Measurements from ENCODE around the gene TMEM120B.
A peak's percentile ranks its signal among the peaks of the same experiment; 100 is the strongest.
"Not testable (repeated sequence)": the region's sequence is repeated elsewhere in the genome, so short reads cannot be mapped to it uniquely, and the experiment has no call there.

The TMEM120B gene

DNA sequence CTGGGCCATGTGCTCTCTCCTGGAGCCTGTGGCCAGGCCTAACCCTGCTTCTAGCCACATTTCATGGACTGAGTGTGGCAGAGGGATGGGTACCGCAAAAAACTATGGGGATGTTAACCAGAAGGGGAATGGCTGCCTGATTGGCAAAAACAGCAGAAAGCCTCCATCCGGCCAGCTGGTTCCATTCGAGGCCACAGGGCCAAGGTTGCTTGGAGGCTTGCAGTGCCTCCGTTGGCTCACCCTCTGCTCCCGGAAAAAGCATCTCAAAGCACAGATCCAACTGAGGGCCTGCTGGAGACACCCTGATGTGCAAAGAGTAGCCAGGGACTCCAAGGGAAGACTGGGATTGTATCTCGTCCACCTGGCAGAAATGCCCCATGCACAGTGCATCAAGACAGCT, 16.5 kb downstream of the TMEM120B start:
- in situ Hi-C loops (cut with HindIII; ENCODE audit: low pct_ligation_motif_present, low pct_unique_long_range_greater_than_20kb, low sequenced_read_pairs): no loop called here

DNA sequence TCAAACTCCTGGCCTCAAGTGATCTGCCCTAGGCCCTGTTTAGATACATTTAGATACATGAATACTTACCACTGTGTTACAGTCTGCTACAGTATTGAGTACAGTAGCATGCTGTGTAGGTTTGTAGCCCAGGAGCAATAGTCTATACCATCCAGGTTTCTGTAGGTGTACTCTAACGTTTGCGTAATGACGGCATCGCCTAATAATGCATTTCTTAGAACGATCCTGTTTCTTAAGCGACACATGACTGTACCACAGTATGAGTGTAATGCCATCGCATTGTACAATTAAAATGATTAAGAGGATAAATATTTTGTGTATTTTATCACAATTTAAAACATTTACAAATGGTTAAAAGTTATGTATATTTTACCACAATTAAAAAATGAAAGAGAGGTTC, 18.9 kb downstream of the TMEM120B start:
- in situ Hi-C loops (cut with HindIII; ENCODE audit: low pct_ligation_motif_present, low pct_unique_long_range_greater_than_20kb, low sequenced_read_pairs): no loop called here

More for the DNA sequence above, 16.5 kb downstream of the TMEM120B start:
- no peak for DNase-seq

DNA sequence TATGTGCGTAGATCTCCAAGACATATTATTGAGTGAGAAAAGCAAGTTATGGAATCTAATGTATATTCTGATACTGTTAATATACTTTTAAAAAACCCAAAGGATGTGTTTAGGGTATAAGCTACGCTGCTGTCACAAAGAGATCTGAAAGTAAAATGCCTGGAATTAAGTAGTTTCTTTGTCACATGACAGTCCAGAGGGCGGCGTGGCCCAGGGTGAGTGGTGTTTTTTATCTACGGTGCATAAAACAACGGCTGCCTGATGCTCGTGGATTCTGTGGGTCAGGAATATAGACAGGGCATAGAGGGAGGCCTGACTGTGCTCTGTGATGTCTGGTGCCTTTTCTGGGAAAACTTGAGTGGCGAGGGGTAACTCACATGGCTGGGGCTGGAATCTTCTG, 21.3 kb downstream of the TMEM120B start:
- in situ Hi-C loops (cut with HindIII; ENCODE audit: low pct_ligation_motif_present, low pct_unique_long_range_greater_than_20kb, low sequenced_read_pairs): no loop called here
- DNase-seq: no peak

More for the DNA sequence above, 18.9 kb downstream of the TMEM120B start:
- DNase-seq: no peak

GRCh38 chr12:121738340-121738858, 25.8 kb downstream of the TMEM120B start:
- no peak for DNase-seq
- in situ Hi-C loops (cut with HindIII; ENCODE audit: low pct_ligation_motif_present, low pct_unique_long_range_greater_than_20kb, low sequenced_read_pairs): no loop called here

GRCh38 chr12:121740847-121741246, 28.3 kb downstream of the TMEM120B start:
- no peak for DNase-seq
- in situ Hi-C loops (cut with HindIII; ENCODE audit: low pct_ligation_motif_present, low pct_unique_long_range_greater_than_20kb, low sequenced_read_pairs): no loop called here

DNA sequence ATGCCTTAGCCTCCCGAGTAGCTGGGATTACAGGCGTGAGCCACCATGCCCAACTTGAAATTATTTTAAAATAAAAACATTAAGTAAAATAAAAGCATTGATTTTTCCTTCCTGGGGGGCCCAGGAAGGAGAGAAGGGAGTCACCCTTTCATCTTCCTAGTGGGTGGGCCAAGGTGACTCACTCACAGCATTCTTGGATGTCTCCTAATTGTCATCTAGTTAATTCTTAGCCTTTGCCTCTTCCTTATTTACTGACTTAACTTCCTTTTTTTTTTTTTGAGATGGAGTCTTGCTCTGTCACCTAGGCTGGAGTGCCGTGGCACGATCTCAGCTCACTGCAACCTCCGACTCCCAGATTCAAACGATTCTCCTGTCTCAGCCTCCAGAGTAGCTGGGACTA, 29.2 kb downstream of the TMEM120B start:
- in situ Hi-C loops (cut with HindIII; ENCODE audit: low pct_ligation_motif_present, low pct_unique_long_range_greater_than_20kb, low sequenced_read_pairs): no loop called here
- DNase-seq: no peak

- in situ Hi-C loops (cut with HindIII; ENCODE audit: low pct_ligation_motif_present, low pct_unique_long_range_greater_than_20kb, low sequenced_read_pairs): not testable (repeated sequence)
Observed at GRCh38 chr12:121745545-121745944, 33.0 kb downstream of the TMEM120B start.

GRCh38 chr12:121748218-121748570, 35.6 kb downstream of the TMEM120B start:
- in situ Hi-C loops (cut with HindIII; ENCODE audit: low pct_ligation_motif_present, low pct_unique_long_range_greater_than_20kb, low sequenced_read_pairs): no loop called here
- DNase-seq: no peak

More at GRCh38 chr12:121745545-121745944, 33.0 kb downstream of the TMEM120B start:
- not testable (repeated sequence) for DNase-seq

DNA sequence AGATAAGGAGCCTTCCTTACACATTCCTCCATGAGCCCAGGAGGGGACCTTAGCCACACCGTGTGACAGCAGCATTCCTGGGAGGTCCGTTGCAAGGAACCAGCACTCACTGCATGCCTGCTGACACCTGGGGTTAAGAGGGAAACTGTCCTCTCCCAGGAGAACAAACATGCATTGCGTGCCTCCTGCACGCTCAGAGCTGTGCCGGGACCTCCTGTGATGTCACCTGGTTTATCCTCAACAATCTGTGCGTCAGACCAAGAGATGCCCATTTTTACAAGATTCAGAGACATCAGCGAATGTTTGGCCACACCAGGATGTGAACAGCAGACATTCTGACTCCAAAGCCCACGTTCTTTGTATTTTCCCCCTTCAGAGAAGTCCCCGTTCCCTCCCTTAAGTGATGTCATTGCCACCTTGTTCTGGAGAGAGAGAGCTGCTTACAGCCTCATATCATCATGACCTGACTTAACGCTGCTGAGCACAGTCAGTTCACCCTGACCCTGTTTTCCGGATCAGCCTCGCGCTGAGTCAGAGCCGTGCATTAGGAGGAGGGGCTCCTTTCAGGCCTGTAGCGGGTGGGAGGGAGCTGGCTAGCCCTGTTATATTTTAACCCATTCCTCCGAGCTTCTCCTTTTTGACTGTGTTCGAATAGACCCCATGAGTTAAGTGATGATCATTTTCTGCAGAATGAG, 36.2 kb downstream of the TMEM120B start:
- in situ Hi-C loops (cut with HindIII; ENCODE audit: low pct_ligation_motif_present, low pct_unique_long_range_greater_than_20kb, low sequenced_read_pairs): no loop called here
- DNase-seq: peak; percentile 97

DNA sequence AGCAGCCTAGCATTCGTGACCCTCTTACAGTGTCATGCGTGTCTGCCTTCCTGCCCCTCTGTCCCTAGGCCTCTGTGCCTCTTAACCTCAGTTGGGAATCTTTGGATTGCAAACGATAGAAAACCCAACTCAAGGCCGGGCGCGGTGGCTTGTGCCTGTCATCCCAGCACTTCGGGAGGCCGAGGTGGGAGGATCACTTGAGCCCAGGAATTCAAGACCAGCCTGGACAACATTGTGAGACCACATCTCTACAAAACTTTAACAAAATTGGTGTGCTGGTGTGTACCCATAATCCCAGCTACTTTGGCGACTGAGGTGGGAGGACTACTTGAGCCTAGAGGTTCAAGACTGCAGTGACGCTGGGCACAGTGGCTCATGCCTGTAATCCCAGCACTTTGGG, 36.7 kb downstream of the TMEM120B start:
- in situ Hi-C loops (cut with HindIII; ENCODE audit: low pct_ligation_motif_present, low pct_unique_long_range_greater_than_20kb, low sequenced_read_pairs): no loop called here
- DNase-seq: no peak

- no peak for DNase-seq
- in situ Hi-C loops (cut with HindIII; ENCODE audit: low pct_ligation_motif_present, low pct_unique_long_range_greater_than_20kb, low sequenced_read_pairs): no loop called here
Observed at GRCh38 chr12:121750507-121750955, 38.0 kb downstream of the TMEM120B start.

GRCh38 chr12:121751034-121751433, 38.5 kb downstream of the TMEM120B start:
- DNase-seq: no peak
- in situ Hi-C loops (cut with HindIII; ENCODE audit: low pct_ligation_motif_present, low pct_unique_long_range_greater_than_20kb, low sequenced_read_pairs): no loop called here

DNA sequence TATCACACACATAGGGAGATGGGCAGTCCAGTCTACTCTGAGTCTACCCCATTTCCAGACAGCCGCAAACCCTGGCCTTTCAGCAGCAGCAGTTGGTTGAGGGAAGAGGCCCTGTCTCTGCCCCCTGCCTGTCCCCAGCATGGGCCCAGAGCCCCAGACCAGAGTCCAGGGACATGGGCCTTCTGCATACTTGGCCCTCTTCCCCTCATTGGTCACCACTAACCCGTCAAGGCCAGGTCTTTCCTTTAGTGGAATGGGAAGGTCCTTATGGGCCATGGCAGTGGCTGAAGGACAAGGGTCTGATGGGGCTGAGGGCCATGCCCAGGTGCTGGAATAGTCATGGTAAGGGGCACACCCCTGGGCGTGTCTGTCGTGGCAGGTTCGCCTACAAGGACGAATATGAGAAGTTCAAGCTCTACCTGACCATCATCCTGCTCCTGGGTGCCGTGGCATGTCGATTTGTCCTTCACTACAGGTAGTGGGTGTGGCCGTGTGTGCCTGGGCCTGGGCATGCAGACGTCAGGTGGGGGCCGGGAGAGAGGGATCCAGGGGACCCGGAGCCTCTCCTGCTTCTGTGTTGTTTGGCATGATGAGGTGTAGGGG, 39.3 kb downstream of the TMEM120B start:
- DNase-seq: no peak
- in situ Hi-C loops (cut with HindIII; ENCODE audit: low pct_ligation_motif_present, low pct_unique_long_range_greater_than_20kb, low sequenced_read_pairs): no loop called here

DNA sequence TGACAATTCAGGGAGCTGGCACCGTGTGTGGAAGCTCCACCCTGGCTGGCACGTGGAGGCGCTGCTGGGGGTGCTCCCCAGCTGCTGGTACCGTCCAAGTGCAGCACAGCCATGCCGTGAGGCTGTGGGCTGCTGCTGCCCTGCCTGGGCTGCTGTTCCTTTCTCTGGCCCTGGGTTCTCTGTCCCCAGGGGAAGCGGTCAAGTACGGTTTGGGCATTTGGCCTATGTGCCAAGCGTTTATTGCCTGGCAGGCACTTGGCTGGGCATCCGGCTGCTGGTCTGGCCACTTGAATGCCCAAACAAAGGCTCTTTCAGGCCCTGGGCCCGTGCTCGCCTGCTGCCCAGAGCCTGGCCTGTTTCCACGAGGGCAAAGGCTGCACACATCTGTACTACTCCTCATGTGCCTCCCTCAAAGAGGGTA, 41.3 kb downstream of the TMEM120B start:
- DNase-seq: no peak
- in situ Hi-C loops (cut with HindIII; ENCODE audit: low pct_ligation_motif_present, low pct_unique_long_range_greater_than_20kb, low sequenced_read_pairs): no loop called here

GRCh38 chr12:121754836-121755235, 42.3 kb downstream of the TMEM120B start:
- in situ Hi-C loops (cut with HindIII; ENCODE audit: low pct_ligation_motif_present, low pct_unique_long_range_greater_than_20kb, low sequenced_read_pairs): no loop called here

DNA sequence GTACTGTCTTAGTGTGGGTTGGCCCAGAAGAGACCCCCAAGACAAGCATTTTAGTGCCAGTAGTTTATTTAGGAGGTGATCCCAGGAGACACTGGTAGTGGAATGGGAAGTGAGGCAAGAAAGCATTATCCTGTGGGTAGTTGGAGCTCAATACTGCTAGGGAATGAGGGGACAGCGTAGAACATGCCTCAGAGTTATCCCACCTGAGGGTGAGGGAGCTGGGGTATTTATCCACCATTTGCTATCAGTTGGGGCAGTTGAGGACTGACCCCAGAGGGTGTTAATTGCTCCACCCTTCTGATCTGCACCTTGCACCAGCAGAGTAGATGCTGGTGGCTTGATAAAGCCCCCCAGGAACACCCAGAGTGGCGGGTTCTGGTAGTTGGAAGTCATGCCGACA, 43.0 kb downstream of the TMEM120B start:
- in situ Hi-C loops (cut with HindIII; ENCODE audit: low pct_ligation_motif_present, low pct_unique_long_range_greater_than_20kb, low sequenced_read_pairs): no loop called here
- DNase-seq: no peak

More at GRCh38 chr12:121754836-121755235, 42.3 kb downstream of the TMEM120B start:
- DNase-seq: no peak

- in situ Hi-C loops (cut with HindIII; ENCODE audit: low pct_ligation_motif_present, low pct_unique_long_range_greater_than_20kb, low sequenced_read_pairs); DNase-seq: not testable (repeated sequence)
Observed at GRCh38 chr12:121758536-121758935, 46.0 kb downstream of the TMEM120B start.

DNA sequence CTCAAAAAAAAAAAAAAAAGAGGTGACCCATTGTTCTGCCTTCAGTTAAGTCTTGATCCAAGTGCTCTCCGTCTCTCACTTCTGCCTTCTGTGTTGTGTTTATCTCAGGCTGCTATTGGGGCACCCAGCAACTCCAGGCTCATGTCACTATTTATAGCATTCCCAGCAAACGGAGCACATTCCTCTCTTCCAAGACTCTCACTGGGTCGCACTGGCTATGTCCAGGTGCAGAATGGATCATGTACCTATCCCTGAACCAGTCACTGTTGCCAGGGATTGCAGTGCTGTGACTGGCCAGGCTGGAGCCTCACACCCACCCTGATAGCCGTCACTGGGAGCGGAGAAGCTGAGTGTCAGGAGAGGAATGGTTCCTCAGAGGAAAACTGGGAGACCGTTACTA, 49.7 kb downstream of the TMEM120B start:
- no peak for DNase-seq
- in situ Hi-C loops (cut with HindIII; ENCODE audit: low pct_ligation_motif_present, low pct_unique_long_range_greater_than_20kb, low sequenced_read_pairs): no loop called here

DNA sequence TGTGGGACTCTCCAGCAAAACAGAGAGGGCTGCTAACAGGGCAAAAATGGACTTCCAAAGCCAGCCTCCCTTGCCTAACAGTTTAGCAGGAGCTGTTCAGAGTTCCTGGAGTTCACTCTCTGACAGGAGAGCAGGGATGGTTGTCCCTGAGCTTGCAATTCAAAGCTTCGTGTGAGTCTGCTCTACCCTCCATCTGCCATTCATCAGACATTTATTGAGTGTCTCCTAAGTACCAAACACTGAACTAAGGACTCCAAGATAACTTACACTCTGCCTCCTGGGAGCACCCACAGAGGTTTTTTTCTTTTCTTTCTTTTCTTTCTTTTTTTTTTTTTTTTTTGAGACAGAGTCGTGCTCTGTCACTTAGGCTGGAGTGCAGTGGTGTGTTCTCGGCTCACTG, 52.3 kb downstream of the TMEM120B start:
- in situ Hi-C loops (cut with HindIII; ENCODE audit: low pct_ligation_motif_present, low pct_unique_long_range_greater_than_20kb, low sequenced_read_pairs): no loop called here
- DNase-seq: no peak

DNA sequence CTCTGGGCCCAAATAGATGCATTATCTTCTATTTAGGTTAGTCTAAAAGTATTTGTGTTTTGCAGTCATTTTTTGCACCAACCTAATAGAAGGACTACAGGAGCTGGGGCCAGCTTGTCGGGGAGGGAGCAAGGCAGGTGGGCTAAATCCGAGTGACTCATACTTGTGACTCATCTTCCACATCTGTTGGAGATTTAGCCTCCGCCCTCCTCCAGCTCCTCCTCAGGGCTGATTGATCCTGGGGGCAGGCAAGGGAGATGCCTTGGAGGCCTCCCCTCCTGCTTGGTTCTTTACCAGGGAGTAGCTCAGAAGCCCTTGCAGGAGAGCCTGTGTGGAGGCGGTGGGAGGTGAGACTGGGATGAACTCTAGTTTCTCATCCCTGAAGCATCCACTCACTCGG, 53.0 kb downstream of the TMEM120B start:
- in situ Hi-C loops (cut with HindIII; ENCODE audit: low pct_ligation_motif_present, low pct_unique_long_range_greater_than_20kb, low sequenced_read_pairs): no loop called here
- DNase-seq: peak; percentile 76

All from ACHN (cell line).